Activated CD4-positive, alpha-beta T cell treated with anti-CD3 and anti-CD28 coated beads, Interleukin-10, Interleukin-2, amounts not matched to agents 100 ng/mL and 50 ng/mL, durations not matched to agents 16 hours and 8 hours (primary cell): ENCODE data around the gene LSM12.
"Not testable (repeated sequence)": the region's sequence is repeated elsewhere in the genome, so short reads cannot be mapped to it uniquely, and the experiment has no call there.

Experiments
- DNase-seq: peaks from one replicate; pipeline ENCODE4 v3.0.0-alpha.2; 2020

The LSM12 gene

GRCh38 chr17:44004761-44005526 lies 61.5 kb downstream of the LSM12 start:
- DNase-seq, result peak; percentile 23

- DNase-seq, result no peak
Observed at GRCh38 chr17:44004077-44004760, 62.3 kb downstream of the LSM12 start, which contains the start of gene NAGS. NAGS (plus strand) TSS chr17:44004622; CDS start chr17:44004664, 42 bp downstream.

GRCh38 chr17:44002141-44002848 lies 64.2 kb downstream of the LSM12 start:
- DNase-seq, result no peak

- DNase-seq, result no peak
Observed at GRCh38 chr17:44001461-44001920, 65.0 kb downstream of the LSM12 start.

- no peak for DNase-seq
Observed at GRCh38 chr17:44000871-44001460, 65.5 kb downstream of the LSM12 start.

GRCh38 chr17:44000141-44000860 lies 66.2 kb downstream of the LSM12 start:
- DNase-seq, result no peak

GRCh38 chr17:43999024-43999423 lies 67.4 kb downstream of the LSM12 start:
- DNase-seq, result no peak

GRCh38 chr17:43998552-43998951 lies 67.9 kb downstream of the LSM12 start:
- no peak for DNase-seq

GRCh38 chr17:43997180-43997579 lies 69.3 kb downstream of the LSM12 start:
- DNase-seq, result not testable (repeated sequence)

GRCh38 chr17:43995150-43995471 lies 71.4 kb downstream of the LSM12 start:
- DNase-seq, result no peak

- DNase-seq, result peak; percentile 73
Observed at GRCh38 chr17:43994272-43995149, 72.0 kb downstream of the LSM12 start.

- DNase-seq, result no peak
Observed at GRCh38 chr17:43992641-43993040, 73.8 kb downstream of the LSM12 start.

GRCh38 chr17:43988301-43988700 lies 78.2 kb downstream of the LSM12 start:
- DNase-seq, result no peak

- no peak for DNase-seq
Observed at GRCh38 chr17:43987131-43988021, 79.1 kb downstream of the LSM12 start.

- DNase-seq, result no peak
Observed at GRCh38 chr17:43986225-43986981, 80.1 kb downstream of the LSM12 start.

GRCh38 chr17:43984521-43984920 lies 82.0 kb downstream of the LSM12 start:
- DNase-seq, result no peak
